Glutamatergic neuron (in vitro differentiated cells): ENCODE measurements around the gene GPHN. TPM values are rescaled to one million over a fixed set of nuclear protein-coding genes. Genes with fewer than 3 reads are reported as not detected.

Experiments used
- DNase-seq: peaks from one replicate; pipeline ENCODE4 v3.0.0; 2022
- H3K27ac Mint-ChIP-seq: one replicate; pipeline ENCODE4 v1.8.0; 2020; ENCODE audit warnings: mild to moderate bottlenecking, mixed read lengths, inconsistent platforms; ENCODE audit not compliant: unreplicated experiment
- H3K27me3 Mint-ChIP-seq: one replicate; pipeline ENCODE4 v1.8.0; 2020; ENCODE audit warnings: mild to moderate bottlenecking, moderate library complexity, mixed read lengths, inconsistent platforms; ENCODE audit not compliant: unreplicated experiment
- H3K36me3 Mint-ChIP-seq: one replicate; pipeline ENCODE4 v1.8.0; 2020; ENCODE audit warnings: mild to moderate bottlenecking, mixed read lengths, inconsistent platforms; ENCODE audit not compliant: unreplicated experiment
- H3K4me1 Mint-ChIP-seq: one replicate; pipeline ENCODE4 v1.8.0; 2020; ENCODE audit warnings: mild to moderate bottlenecking, low read depth, mixed read lengths, inconsistent platforms; ENCODE audit not compliant: unreplicated experiment
- H3K4me3 Mint-ChIP-seq: one replicate; pipeline ENCODE4 v1.8.0; 2020; ENCODE audit warnings: mild to moderate bottlenecking, mixed read lengths, inconsistent platforms; ENCODE audit not compliant: unreplicated experiment
- H3K9me3 Mint-ChIP-seq: one replicate; pipeline ENCODE4 v1.8.0; 2020; ENCODE audit warnings: mild to moderate bottlenecking, moderate library complexity, mixed read lengths, inconsistent platforms; ENCODE audit not compliant: unreplicated experiment
- total RNA-seq: library from RNA; stranded (reverse); fragmentation: NEBNext Ultra II Directional; extraction: Animal tissue kit (Norgen Biotek cat#: 25700); gene quantifications from one replicate; pipeline ENCODE4 v1.2.1, GENCODE V29; 2021; ENCODE audit not compliant: unreplicated experiment
- TF ChIP-seq, protein P1 (sequence below): fragments of 200-600 bp; sonication (generic); IDR thresholded peaks from one replicate; pipeline ENCODE4 v1.5.0; 2021; ENCODE audit not compliant: partially characterized antibody, unreplicated experiment

GPHN gene
- total RNA-seq, 1 donor from 2014 or later = 29.8 TPM

DNA sequence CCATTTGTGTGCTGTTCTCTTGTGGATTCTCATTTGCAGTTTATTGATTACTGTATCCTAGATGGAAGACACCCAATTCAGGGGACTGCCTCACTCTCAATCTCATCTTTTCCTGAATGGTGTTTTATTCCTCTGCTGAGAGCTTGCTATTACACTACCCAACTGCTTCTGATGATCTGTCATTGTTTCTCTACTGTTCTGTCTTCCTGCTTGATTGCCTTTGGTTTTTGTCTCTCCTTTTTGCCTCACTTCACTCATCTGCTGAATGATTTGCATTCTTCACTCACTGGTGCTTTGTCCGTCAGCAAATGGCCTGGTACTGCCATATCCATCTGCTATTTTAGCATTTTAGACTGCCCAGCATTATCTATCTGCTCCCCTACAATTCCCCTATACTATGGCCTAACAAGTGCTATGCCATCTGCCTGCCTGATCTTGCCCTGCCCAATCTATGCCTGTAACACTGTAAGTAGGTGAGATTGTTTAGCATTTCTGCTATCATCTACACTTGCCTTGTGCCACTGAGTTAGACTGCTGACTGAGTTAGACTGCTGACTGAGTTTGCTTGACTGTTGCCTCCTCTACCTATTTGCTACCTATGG is 335.1 kb downstream of the GPHN start:
- Mint-ChIP-seq H3K9me3 (peaks cover 8% of the 10 kb centered on the region), H3K4me1 (peaks cover 24% of the 10 kb centered on the region)

DNA sequence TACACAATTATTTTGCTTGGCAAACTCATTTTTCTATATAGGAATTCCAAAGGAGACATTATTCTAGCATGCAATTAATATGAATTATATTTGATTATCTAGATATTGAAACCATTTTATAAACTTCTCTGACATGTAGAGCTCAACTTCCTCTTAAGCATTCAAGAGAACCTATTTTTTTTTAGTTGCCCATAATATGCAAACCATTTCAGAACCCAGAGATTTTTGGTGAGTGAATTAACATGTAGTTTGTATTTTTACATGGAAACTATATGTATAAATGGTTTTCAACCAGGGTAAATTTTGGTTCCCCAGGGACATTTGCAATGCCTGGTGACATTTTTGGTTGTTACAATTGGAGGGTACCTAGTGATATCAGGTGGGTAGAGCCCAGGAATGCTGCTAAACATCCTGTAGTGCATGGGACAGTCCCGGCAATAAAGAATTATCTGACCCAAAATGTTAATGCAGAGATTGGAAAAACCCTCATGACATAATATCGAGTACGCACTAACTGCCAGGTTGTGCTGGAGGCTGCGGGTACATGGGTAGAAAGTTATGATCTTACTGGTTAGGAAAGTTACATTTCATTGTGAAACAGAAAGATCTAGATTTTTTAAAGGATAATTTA is 342.4 kb downstream of the GPHN start:
- Mint-ChIP-seq H3K27ac (no peak overlapping the region), H3K9me3 (no peaks in the 10 kb centered on the region), H3K4me1 (no peaks in the 10 kb centered on the region), H3K27me3 (no peaks in the 10 kb centered on the region), H3K4me3 (no peak overlapping the region), H3K36me3 (no peaks in the 10 kb centered on the region)
- TF ChIP-seq, protein P1, sequence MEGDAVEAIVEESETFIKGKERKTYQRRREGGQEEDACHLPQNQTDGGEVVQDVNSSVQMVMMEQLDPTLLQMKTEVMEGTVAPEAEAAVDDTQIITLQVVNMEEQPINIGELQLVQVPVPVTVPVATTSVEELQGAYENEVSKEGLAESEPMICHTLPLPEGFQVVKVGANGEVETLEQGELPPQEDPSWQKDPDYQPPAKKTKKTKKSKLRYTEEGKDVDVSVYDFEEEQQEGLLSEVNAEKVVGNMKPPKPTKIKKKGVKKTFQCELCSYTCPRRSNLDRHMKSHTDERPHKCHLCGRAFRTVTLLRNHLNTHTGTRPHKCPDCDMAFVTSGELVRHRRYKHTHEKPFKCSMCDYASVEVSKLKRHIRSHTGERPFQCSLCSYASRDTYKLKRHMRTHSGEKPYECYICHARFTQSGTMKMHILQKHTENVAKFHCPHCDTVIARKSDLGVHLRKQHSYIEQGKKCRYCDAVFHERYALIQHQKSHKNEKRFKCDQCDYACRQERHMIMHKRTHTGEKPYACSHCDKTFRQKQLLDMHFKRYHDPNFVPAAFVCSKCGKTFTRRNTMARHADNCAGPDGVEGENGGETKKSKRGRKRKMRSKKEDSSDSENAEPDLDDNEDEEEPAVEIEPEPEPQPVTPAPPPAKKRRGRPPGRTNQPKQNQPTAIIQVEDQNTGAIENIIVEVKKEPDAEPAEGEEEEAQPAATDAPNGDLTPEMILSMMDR = no peak
- no peak for DNase-seq

More for the DNA sequence above, 335.1 kb downstream of the GPHN start:
- Mint-ChIP-seq H3K4me3 (peak overlapping the region; percentile 78), H3K36me3 (no peaks in the 10 kb centered on the region), H3K27me3 (peaks cover 5% of the 10 kb centered on the region), H3K27ac (peak overlapping the region; percentile 98)
- TF ChIP-seq, protein P1 = no peak
- DNase-seq = peak; percentile 22

DNA sequence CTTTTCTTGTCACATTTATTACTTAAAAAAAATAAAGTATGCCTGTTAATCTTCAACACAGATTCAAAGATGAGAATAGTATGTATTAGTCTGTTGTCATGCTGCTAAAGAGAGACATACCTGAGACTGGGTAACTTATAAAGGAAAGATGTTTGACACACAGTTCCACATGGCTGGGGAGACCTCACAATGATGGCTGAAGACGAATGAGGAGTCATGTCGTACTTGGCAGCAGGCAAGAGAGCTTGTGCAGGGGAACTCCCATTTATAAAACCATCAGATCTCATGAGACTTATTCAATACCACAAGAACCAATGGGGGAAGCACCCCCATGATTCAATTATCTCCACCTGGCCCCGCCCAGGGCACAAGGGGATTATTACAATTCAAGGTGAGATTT is 345.4 kb downstream of the GPHN start:
- no peaks in the 10 kb centered on the region for H3K27me3 Mint-ChIP-seq
- TF ChIP-seq, protein P1 = no peak
- no peaks in the 10 kb centered on the region for H3K4me1 Mint-ChIP-seq
- DNase-seq = no peak
- no peaks in the 10 kb centered on the region for H3K9me3 Mint-ChIP-seq
- H3K36me3 Mint-ChIP-seq = no peaks in the 10 kb centered on the region
- H3K27ac Mint-ChIP-seq = no peak overlapping the region
- no peak overlapping the region for H3K4me3 Mint-ChIP-seq

DNA sequence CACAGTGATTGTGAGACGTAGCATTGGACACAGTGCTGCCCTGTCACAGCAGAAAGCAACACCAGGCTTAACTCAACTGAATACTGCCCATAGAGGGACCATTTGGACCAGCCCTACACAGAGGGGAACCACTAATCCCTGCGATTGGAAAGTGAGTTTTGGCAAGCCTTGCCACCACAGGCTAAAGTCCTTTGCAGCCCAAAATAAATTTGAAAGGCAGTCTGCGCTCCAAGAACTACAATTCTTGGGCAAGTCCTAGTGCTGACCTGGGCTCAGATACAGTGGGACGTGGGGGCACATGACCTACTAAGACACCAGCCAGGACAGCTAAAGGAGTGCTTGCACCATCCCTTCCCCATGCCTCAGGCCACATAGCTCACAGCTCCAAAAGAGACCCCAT is 349.9 kb downstream of the GPHN start:
- TF ChIP-seq, protein P1 = no peak
- H3K27ac Mint-ChIP-seq = no peak overlapping the region
- no peaks in the 10 kb centered on the region for H3K27me3 Mint-ChIP-seq
- no peak for DNase-seq
- peaks cover 2% of the 10 kb centered on the region for H3K9me3 Mint-ChIP-seq
- H3K4me1 Mint-ChIP-seq = no peaks in the 10 kb centered on the region
- no peak overlapping the region for H3K4me3 Mint-ChIP-seq
- no peaks in the 10 kb centered on the region for H3K36me3 Mint-ChIP-seq

DNA sequence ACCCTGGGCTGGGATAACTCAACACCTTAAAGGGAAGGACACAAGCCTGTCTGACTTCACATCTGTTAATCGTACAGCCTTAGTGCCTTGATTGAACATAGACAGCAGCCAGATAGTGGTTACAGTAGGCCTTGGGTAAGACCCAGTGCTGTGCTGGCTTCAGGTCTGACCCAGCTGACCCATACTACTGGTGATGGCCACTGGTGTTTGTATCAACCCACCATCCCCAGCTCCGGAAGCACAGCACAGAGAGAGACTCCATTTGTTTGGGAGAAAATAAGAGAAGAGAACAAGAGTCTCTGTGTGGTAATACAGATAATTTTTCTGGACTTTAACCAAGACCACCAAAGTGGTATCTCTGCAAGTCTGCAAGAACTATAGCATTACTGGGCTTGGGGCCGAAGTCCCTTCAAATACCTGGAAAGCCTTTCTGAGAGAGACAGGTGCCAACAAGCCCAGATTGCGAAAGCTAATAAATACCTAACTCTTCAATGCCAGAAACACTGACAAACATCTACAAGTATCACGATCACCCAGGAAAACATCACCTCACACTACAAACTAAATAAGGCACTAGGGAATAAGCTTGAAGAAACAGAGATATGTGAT is 351.2 kb downstream of the GPHN start:
- no peaks in the 10 kb centered on the region for H3K27me3 Mint-ChIP-seq
- no peaks in the 10 kb centered on the region for H3K36me3 Mint-ChIP-seq
- no peak overlapping the region for H3K27ac Mint-ChIP-seq
- no peak overlapping the region for H3K4me3 Mint-ChIP-seq
- DNase-seq = no peak
- no peaks in the 10 kb centered on the region for H3K4me1 Mint-ChIP-seq
- TF ChIP-seq, protein P1 = no peak
- H3K9me3 Mint-ChIP-seq = peaks cover 2% of the 10 kb centered on the region
